Measurements from ENCODE around the gene MATN1.

Gene MATN1

GRCh38 chr1:30748098-30748698 lies 24.8 kb upstream of the MATN1 start:
- H3K9me3 ChIP-seq (ENCODE audit: insufficient read depth, low read depth, low read length) = no peaks in the 10 kb centered on the region
- H3K4me3 ChIP-seq (ENCODE audit: low read length) = no peak overlapping the region
- H3K4me1 ChIP-seq (ENCODE audit: insufficient read depth, low read length) = no peaks in the 10 kb centered on the region
- no peak overlapping the region for H3K9ac ChIP-seq (ENCODE audit: low read depth, low read length)
- H3K27me3 ChIP-seq (ENCODE audit: insufficient read depth, low read length) = no peaks in the 10 kb centered on the region
- H3K36me3 ChIP-seq (ENCODE audit: insufficient read depth, low read depth, low read length) = no peaks in the 10 kb centered on the region
- H3K27ac ChIP-seq (ENCODE audit: low read length) = no peak overlapping the region

GRCh38 chr1:30747033-30748008 lies 23.9 kb upstream of the MATN1 start:
- Histone ChIP-seq H3K27ac (ENCODE audit: low read length) (no peak overlapping the region), H3K9ac (ENCODE audit: low read depth, low read length) (no peak overlapping the region), H3K36me3 (ENCODE audit: insufficient read depth, low read depth, low read length) (no peaks in the 10 kb centered on the region), H3K9me3 (ENCODE audit: insufficient read depth, low read depth, low read length) (no peaks in the 10 kb centered on the region), H3K4me3 (ENCODE audit: low read length) (no peak overlapping the region), H3K4me1 (ENCODE audit: insufficient read depth, low read length) (no peaks in the 10 kb centered on the region), H3K27me3 (ENCODE audit: insufficient read depth, low read length) (no peaks in the 10 kb centered on the region)

DNA sequence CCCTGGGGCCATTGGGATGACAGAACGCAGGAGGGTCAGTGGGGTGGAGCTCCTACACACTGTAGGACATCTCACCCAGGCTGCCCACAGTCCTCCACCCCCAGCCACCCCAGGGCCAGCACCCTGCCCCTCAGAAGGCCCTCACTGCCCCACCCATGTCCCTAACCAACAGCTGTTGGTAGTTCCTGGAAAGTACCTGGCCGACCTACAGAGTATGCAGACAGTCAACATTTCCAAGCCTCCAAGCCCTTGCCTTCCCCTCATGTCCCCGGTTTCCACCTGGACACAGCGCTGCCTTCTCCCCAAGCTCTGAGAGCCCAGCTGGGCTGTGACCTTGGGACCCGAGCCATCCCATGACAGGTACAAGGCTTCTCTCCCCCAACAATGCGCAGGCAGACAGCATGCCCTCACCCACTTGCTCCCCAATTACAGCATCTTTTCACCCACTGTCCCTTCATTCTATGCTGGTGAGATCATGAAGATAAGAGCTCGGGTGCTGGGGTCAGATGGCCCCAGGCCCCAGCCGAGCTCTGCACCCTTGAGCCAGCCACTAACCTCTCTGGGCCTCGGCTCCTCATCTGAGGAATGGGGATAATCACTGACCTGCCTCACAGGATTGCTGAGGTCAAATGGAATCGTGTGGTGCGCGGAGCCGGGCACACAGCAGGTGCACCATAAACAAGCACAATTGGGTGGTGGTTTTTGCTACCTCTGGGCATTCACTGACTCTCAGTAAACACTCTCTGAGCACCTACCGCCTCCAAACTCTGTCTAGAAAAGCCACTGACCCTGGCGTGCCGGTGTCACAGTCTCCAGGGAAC lies 23.0 kb upstream of the MATN1 start:
- Histone ChIP-seq H3K9ac (ENCODE audit: low read depth, low read length) (no peak overlapping the region), H3K4me1 (ENCODE audit: insufficient read depth, low read length) (no peaks in the 10 kb centered on the region), H3K9me3 (ENCODE audit: insufficient read depth, low read depth, low read length) (no peaks in the 10 kb centered on the region), H3K27me3 (ENCODE audit: insufficient read depth, low read length) (no peaks in the 10 kb centered on the region), H3K4me3 (ENCODE audit: low read length) (no peak overlapping the region), H3K27ac (ENCODE audit: low read length) (no peak overlapping the region), H3K36me3 (ENCODE audit: insufficient read depth, low read depth, low read length) (no peaks in the 10 kb centered on the region)

GRCh38 chr1:30745834-30746208 lies 22.4 kb upstream of the MATN1 start:
- H3K9ac ChIP-seq (ENCODE audit: low read depth, low read length) = no peak overlapping the region

GRCh38 chr1:30745156-30745833 lies 21.9 kb upstream of the MATN1 start:
- Histone ChIP-seq H3K27me3 (ENCODE audit: insufficient read depth, low read length) (no peaks in the 10 kb centered on the region), H3K4me1 (ENCODE audit: insufficient read depth, low read length) (no peaks in the 10 kb centered on the region), H3K27ac (ENCODE audit: low read length) (no peak overlapping the region), H3K9me3 (ENCODE audit: insufficient read depth, low read depth, low read length) (no peaks in the 10 kb centered on the region), H3K4me3 (ENCODE audit: low read length) (no peak overlapping the region), H3K36me3 (ENCODE audit: insufficient read depth, low read depth, low read length) (no peaks in the 10 kb centered on the region), H3K9ac (ENCODE audit: low read depth, low read length) (no peak overlapping the region; the same call in 1 of the 2 replicates)

More at GRCh38 chr1:30745834-30746208, 22.4 kb upstream of the MATN1 start:
- H3K9me3 ChIP-seq (ENCODE audit: insufficient read depth, low read depth, low read length) = no peaks in the 10 kb centered on the region
- no peaks in the 10 kb centered on the region for H3K4me1 ChIP-seq (ENCODE audit: insufficient read depth, low read length)
- no peaks in the 10 kb centered on the region for H3K36me3 ChIP-seq (ENCODE audit: insufficient read depth, low read depth, low read length)
- no peaks in the 10 kb centered on the region for H3K27me3 ChIP-seq (ENCODE audit: insufficient read depth, low read length)
- H3K27ac ChIP-seq (ENCODE audit: low read length) = no peak overlapping the region
- no peak overlapping the region for H3K4me3 ChIP-seq (ENCODE audit: low read length)

DNA sequence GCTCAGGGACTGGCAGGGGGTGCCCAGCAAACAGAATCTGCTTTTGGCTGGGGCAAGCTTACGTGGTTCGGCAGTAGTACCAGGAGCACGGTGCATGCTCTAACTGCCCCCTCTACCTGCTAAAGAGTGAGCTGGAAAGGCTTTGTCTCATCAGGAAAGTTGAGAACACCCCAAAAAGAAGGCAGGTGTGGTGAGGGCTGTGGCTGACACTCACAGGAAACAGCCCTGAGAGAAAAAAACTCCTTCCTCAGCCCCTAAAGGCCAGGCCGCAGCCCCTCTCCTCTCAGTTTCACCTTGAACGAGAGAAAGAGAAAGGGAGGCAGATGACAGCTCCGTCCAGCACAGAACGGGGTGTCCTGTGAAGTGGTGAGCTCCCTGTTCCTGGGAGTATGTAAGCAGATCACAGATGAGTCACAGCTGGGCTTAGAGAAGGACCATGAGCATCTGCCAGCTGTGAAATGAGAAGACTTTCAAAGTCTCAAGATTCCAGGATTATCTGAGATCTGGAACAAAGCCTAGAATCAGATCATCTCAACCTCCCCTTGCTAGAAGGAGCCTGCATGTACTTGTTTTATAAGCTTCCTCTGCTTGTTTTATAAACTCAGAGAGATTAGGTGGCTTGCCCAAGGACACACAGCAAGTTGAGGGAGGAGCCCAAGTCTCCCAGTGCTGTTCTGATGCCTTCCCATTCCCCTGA lies 20.8 kb upstream of the MATN1 start:
- Histone ChIP-seq H3K27ac (ENCODE audit: low read length) (no peak overlapping the region), H3K9me3 (ENCODE audit: insufficient read depth, low read depth, low read length) (no peaks in the 10 kb centered on the region), H3K4me1 (ENCODE audit: insufficient read depth, low read length) (no peaks in the 10 kb centered on the region), H3K9ac (ENCODE audit: low read depth, low read length) (no peak overlapping the region), H3K27me3 (ENCODE audit: insufficient read depth, low read length) (no peaks in the 10 kb centered on the region), H3K4me3 (ENCODE audit: low read length) (no peak overlapping the region), H3K36me3 (ENCODE audit: insufficient read depth, low read depth, low read length) (no peaks in the 10 kb centered on the region)

GRCh38 chr1:30743584-30744059 lies 20.2 kb upstream of the MATN1 start:
- Histone ChIP-seq H3K9ac (ENCODE audit: low read depth, low read length) (no peak overlapping the region), H3K27ac (ENCODE audit: low read length) (no peak overlapping the region), H3K9me3 (ENCODE audit: insufficient read depth, low read depth, low read length) (no peaks in the 10 kb centered on the region), H3K4me3 (ENCODE audit: low read length) (no peak overlapping the region), H3K36me3 (ENCODE audit: insufficient read depth, low read depth, low read length) (no peaks in the 10 kb centered on the region), H3K4me1 (ENCODE audit: insufficient read depth, low read length) (no peaks in the 10 kb centered on the region), H3K27me3 (ENCODE audit: insufficient read depth, low read length) (no peaks in the 10 kb centered on the region)

DNA sequence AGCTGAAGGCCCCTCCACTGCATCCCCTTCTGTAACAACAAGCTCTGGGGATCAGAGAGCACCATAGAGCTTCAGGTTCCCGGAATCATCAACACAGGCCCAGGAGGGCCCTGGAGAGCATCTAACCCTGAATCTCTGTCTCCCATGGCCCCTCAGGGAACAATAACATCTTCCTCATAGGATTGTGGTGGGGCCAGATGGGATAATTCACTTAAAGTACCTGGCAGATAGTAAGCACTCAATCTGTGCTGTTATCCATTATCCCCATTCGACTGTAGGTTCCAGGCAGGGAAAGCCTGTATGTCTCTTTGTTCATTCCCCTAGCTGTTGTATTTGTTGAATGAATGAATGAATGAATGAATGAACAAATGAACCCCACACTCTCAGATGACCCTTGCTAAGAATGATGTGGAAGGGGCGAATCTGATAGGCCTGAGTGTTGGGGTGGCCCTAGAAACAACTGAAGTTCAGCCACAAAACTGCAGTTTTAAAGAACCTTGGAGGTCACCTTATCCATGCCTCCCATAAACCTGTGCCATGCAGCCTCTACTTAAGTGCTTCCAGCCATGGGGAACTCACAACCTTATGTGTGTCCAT lies 19.7 kb upstream of the MATN1 start:
- H3K9ac ChIP-seq (ENCODE audit: low read depth, low read length) = no peak overlapping the region
- no peak overlapping the region for H3K4me3 ChIP-seq (ENCODE audit: low read length)
- H3K4me1 ChIP-seq (ENCODE audit: insufficient read depth, low read length) = no peaks in the 10 kb centered on the region
- no peaks in the 10 kb centered on the region for H3K27me3 ChIP-seq (ENCODE audit: insufficient read depth, low read length)
- H3K27ac ChIP-seq (ENCODE audit: low read length) = no peak overlapping the region
- H3K9me3 ChIP-seq (ENCODE audit: insufficient read depth, low read depth, low read length) = no peaks in the 10 kb centered on the region
- H3K36me3 ChIP-seq (ENCODE audit: insufficient read depth, low read depth, low read length) = no peaks in the 10 kb centered on the region

DNA sequence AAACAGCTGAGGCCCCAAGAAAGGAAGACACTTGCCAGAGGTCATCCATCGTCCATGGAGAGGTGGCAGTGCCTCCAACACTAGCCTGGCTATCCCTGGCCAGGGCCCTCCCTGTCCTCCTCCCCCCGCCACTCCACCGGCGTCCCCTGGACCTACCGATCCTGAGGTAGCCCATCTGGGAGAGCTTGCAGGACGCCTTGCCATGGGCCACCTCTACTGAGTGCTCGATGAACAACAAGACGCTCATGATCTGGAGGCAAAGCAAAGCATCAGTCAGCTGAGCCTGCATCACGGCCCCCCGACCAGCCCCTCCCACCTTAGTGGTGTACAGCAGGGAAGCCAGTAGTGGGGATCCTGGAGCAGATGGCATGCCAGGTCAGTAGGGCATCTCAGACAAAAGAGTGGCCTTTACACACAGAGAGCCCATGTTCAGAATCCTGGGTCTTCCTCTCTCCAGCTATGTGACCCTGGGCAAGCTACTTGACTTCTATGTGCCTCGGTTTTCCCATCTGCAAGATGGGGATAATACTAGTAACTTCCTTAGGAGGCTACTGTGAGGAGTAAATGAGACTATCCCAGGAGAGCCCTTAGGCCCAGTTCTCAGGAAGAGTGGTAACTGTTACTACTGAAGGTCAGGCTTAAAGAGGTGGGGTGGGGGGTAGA lies 19.0 kb upstream of the MATN1 start:
- Histone ChIP-seq H3K4me3 (ENCODE audit: low read length) (no peak overlapping the region), H3K4me1 (ENCODE audit: insufficient read depth, low read length) (no peaks in the 10 kb centered on the region), H3K36me3 (ENCODE audit: insufficient read depth, low read depth, low read length) (no peaks in the 10 kb centered on the region), H3K27me3 (ENCODE audit: insufficient read depth, low read length) (no peaks in the 10 kb centered on the region), H3K9ac (ENCODE audit: low read depth, low read length) (no peak overlapping the region), H3K9me3 (ENCODE audit: insufficient read depth, low read depth, low read length) (no peaks in the 10 kb centered on the region), H3K27ac (ENCODE audit: low read length) (no peak overlapping the region)

DNA sequence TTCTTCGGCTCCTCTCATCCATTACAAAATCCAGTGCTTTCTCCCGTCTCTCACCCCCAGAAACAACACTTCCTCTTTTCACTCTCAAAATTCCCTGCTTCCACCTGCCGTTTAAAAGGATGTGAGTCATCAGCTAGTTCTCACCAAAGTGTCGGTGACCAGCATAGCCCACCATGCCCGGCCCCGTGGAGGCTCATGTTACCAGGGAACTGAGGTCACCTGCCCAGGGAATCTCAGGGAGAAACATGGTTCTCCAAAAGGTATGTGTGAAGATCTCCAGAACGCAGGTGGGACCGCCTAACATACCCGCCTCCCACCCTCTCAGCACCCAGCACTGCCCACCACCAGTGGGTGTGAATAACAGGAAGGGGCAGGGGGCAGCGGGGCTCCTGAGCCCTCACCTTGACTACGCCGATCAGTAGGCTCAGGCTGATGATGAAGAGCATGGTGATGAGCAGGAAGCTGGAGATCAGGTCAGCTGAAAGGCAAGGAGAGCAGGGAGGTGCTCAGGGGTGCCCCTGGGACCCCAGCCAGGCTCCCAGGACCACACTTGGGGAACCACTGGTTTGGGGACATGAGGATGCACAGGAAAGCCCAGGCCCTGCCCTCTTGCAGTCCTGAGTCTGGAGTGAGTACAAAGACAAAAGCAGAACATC lies 18.0 kb upstream of the MATN1 start:
- Histone ChIP-seq H3K9me3 (ENCODE audit: insufficient read depth, low read depth, low read length) (no peaks in the 10 kb centered on the region), H3K4me3 (ENCODE audit: low read length) (no peak overlapping the region), H3K9ac (ENCODE audit: low read depth, low read length) (no peak overlapping the region), H3K36me3 (ENCODE audit: insufficient read depth, low read depth, low read length) (no peaks in the 10 kb centered on the region), H3K4me1 (ENCODE audit: insufficient read depth, low read length) (no peaks in the 10 kb centered on the region), H3K27me3 (ENCODE audit: insufficient read depth, low read length) (no peaks in the 10 kb centered on the region), H3K27ac (ENCODE audit: low read length) (no peak overlapping the region)
